Heart left ventricle (tissue), 16 donors: ENCODE measurements around the gene PCCA. TPM values are rescaled to one million over a fixed set of nuclear protein-coding genes. Genes with fewer than 3 reads are reported as not detected.

Source experiments
- ATAC-seq, 4 donors: fragments of 200-7000 bp; cut with Tn5 transposase; one replicate each; pipeline ENCODE4 v1.9.1; 2020 to 2022; ENCODE audit warnings: moderate library complexity in 4 of 4, mild to moderate bottlenecking in 3 of 4, moderate number of reproducible peaks in 1 of 4
- DNase-seq, 5 donors: peaks; one replicate each; pipeline ENCODE4 v3.0.0-alpha.2; 2020
- H3K27ac ChIP-seq, 12 donors: fragments of 200-600 bp; sonication (generic) in 4 of 12; one replicate each; pipeline versions ENCODE4 v1.5.0 to v1.8.0; 2016 to 2022; ENCODE audit warnings: mild to moderate bottlenecking in 2 of 12
- H3K27me3 ChIP-seq, 9 donors: fragments of 200-600 bp; sonication (generic) in 2 of 9; one replicate each; pipeline versions ENCODE4 v1.5.1 to v1.8.0; 2016 to 2022; ENCODE audit warnings: mild to moderate bottlenecking in 3 of 9
- H3K36me3 ChIP-seq, 9 donors: fragments of 200-600 bp; sonication (generic) in 2 of 9; one replicate each; pipeline versions ENCODE4 v1.5.0 to v1.8.0; 2018 to 2022; ENCODE audit warnings: mild to moderate bottlenecking in 2 of 9
- H3K4me1 ChIP-seq, 12 donors: fragments of 200-600 bp; sonication (generic) in 4 of 12; one replicate each; pipeline versions ENCODE4 v1.5.0 to v1.8.0; 2016 to 2022; ENCODE audit warnings: mild to moderate bottlenecking in 3 of 12
- H3K4me3 ChIP-seq, 12 donors: fragments of 200-600 bp; sonication (generic) in 4 of 12; one replicate each; pipeline versions ENCODE4 v1.5.0 to v1.8.0; 2017 to 2022; ENCODE audit warnings: mild to moderate bottlenecking in 9 of 12, moderate library complexity in 4 of 12
- H3K9me3 ChIP-seq, 12 donors: fragments of 200-600 bp; sonication (generic) in 4 of 12; one replicate each; pipeline versions ENCODE4 v1.5.0 to v1.8.0; 2016 to 2022; ENCODE audit warnings: mild to moderate bottlenecking in 1 of 12
- CTCF ChIP-seq, 12 donors: fragments of 200-600 bp; sonication (generic) in 4 of 12; IDR thresholded peaks; one replicate each; pipeline versions ENCODE4 v1.5.0 to v1.8.0; 2018 to 2022; ENCODE audit warnings: antibody characterized with exemption in 12 of 12, mild to moderate bottlenecking in 5 of 12
- POLR2A ChIP-seq, 2 donors: fragments of 450-650 bp; IDR thresholded peaks; one replicate each; pipeline ENCODE4 v1.6.1; 2017; ENCODE audit warnings: antibody characterized with exemption in 2 of 2, mild to moderate bottlenecking in 2 of 2, moderate library complexity in 2 of 2
- WGBS, 4 donors: extraction: QIAGEN DNeasy Blood & Tissue Kit in 2 of 4; methylation state at CpG; one replicate each; pipeline versions ENCODE4 v1.1.5 to v1.1.7; 2013 to 2018; 5-methylcytosine and 5-hydroxymethylcytosine counted together
- intact Hi-C, 10 donors: fragments of 100-400 bp; cut with DNase I; formaldehyde crosslinking; loops; one replicate each; pipeline versions ENCODE4 v1.11.1 to v1.14.2; 2022
- polyA plus RNA-seq, 2 donors: library from polyadenylated mRNA; stranded (reverse); fragments of 200-250 nt; gene quantifications; one replicate each; pipeline ENCODE4 v1.2.3, GENCODE V29; 2013
- total RNA-seq, 9 donors: library from RNA; depleted of rRNA in 2 of 9; stranded (reverse); fragments of >200 nt in 2 of 9; fragmentation: NEBNext Ultra II Directional in 3 of 9; extraction: Animal tissue kit (Norgen Biotek cat#: 25700) in 3 of 9; gene quantifications; one replicate each; pipeline versions ENCODE4 v1.1.0 to v1.2.4, GENCODE V29; 2016 to 2023
- donor health status: ischemic (EF 13 %, LVEDD 7.1; RV severe dilation, severe dysfunction).
- donor health status: healthy with polysubstance abuse.
- donor health status: DM: no; HTN: yes; CAD: no.
- donor health status: DM: no; HTN: no; CAD: no.
- donor health status: ischemic (EF 25% LVEDD 6.9; RV normal size, moderate dysfunction).
- donor health status: ischemic (EF 25% LVEDD 5.7; RV mildly dilated, moderate dysfunction).
- donor health status: healthy.
- donor health status: DM: yes; HTN: yes; CAD: no.
- donor health status: ischemic (EF 35%, LVEDD 5.7; RV mildly dilated, moderate dysfunction).
- donor health status: nonischemic (EF 11% LVEDD 7.7; RV severe dilation, severe dysfunction).
- donor health status: DM: yes; HTN: yes; CAD: no.
- donor health status: PGD.
- donor health status: ischemic (EF 29% LVEDD 5.4; RV normal size, mild dysfunction).
- donor health status: nonischemic (EF 23%, LVEDD 6.1; RV moderate dilation, normal function).

PCCA gene
- total and polyA plus RNA-seq, 11 donors: 25.6 to 67.0 (median 40.9) TPM

DNA sequence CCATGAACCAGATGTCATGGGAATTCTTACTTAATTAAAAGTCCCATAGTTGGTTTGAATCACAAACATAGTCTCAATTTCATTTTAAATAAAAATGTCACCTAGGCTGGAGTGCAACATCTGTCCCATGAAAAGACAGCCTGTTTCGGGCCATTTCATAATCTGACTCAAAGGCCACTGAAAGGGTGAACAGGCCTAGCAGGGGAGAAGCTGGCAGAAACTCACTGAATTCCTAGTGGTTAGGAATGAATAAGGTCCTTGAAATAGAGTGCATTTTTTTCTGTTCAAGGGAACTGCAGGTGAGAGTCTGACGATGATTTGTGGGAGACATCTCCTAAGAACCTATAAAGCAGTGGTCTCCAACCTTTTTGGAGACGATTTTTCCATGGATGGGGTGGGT lies 44.0 kb upstream of the PCCA start:
- H3K4me3 ChIP-seq: no peak overlapping the region
- intact Hi-C loops: no loop called here
- no peaks in the 10 kb centered on the region for H3K36me3 ChIP-seq
- DNase-seq (no peak), ATAC-seq (no peak)
- no peaks in the 10 kb centered on the region for H3K9me3 ChIP-seq
- TF ChIP-seq POLR2A (IDR thresholded peaks at IDR 0.05) (no peak), CTCF (IDR thresholded peaks at IDR 0.05) (no peak)
- H3K27me3 ChIP-seq: peaks cover 0 to 12% (median 0%) of the 10 kb centered on the region in 9 donors
- no peak overlapping the region for H3K27ac ChIP-seq
- 85 to 93% (median 89%) methylated on average over 3 of the region's 3 CpGs for WGBS, 4 donors
- H3K4me1 ChIP-seq: no peaks in the 10 kb centered on the region

- no peak overlapping the region for H3K27ac ChIP-seq
- 78 to 83% (median 82%) methylated on average over 3 of the region's 3 CpGs for WGBS, 4 donors
- H3K36me3 ChIP-seq: no peaks in the 10 kb centered on the region
- DNase-seq (no peak), ATAC-seq (no peak)
- peaks cover 0 to 12% (median 0%) of the 10 kb centered on the region in 9 donors for H3K27me3 ChIP-seq
- intact Hi-C loops: no loop called here
- H3K4me3 ChIP-seq: no peak overlapping the region
- no peak for TF ChIP-seq POLR2A (IDR thresholded peaks at IDR 0.05)
- no peak for TF ChIP-seq CTCF (IDR thresholded peaks at IDR 0.05)
- H3K9me3 ChIP-seq: no peaks in the 10 kb centered on the region
- no peaks in the 10 kb centered on the region for H3K4me1 ChIP-seq
These were observed 43.5 kb upstream of the PCCA start for GRCh38 chr13:100045355-100045754.

DNA sequence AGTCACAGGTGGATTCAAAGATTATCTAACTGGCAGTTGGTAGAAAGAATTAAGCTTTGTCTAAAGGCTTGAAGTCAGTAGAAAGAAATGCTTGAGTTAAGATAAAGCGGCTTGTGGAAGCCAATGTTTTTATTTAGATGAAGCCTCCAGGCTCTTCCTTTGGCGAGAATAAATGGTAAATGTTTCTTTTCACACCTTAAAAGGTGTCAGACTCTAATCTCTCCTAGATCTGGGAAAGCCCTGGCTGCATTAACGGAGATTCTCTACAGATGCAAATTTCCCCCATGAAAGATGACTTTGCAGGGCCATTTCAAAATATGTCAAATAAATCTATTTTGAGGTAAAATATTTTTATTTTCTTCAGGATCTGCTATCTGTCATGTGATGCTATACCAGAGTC lies 37.8 kb upstream of the PCCA start:
- no peak for TF ChIP-seq CTCF (IDR thresholded peaks at IDR 0.05)
- TF ChIP-seq POLR2A (IDR thresholded peaks at IDR 0.05): no peak
- Histone ChIP-seq H3K27ac (no peak overlapping the region), H3K36me3 (no peaks in the 10 kb centered on the region), H3K4me3 (no peak overlapping the region), H3K27me3 (peaks cover 0 to 6% (median 0%) of the 10 kb centered on the region in 9 donors), H3K4me1 (no peaks in the 10 kb centered on the region), H3K9me3 (no peaks in the 10 kb centered on the region)
- intact Hi-C loops: no loop called here
- WGBS, 4 donors: 55 to 65% (median 57%) methylated on average over 3 of the region's 3 CpGs
- no peak for DNase-seq
- ATAC-seq: no peak

GRCh38 chr13:100059827-100060226 lies 29.1 kb upstream of the PCCA start:
- no peak overlapping the region for H3K4me3 ChIP-seq
- H3K27me3 ChIP-seq: no peaks in the 10 kb centered on the region
- ATAC-seq (no peak), DNase-seq (no peak)
- intact Hi-C loops: no loop called here
- 91 to 97% (median 92%) methylated on average over 3 of the region's 3 CpGs for WGBS, 4 donors
- no peaks in the 10 kb centered on the region for H3K4me1 ChIP-seq
- TF ChIP-seq POLR2A (IDR thresholded peaks at IDR 0.05) (no peak), CTCF (IDR thresholded peaks at IDR 0.05) (no peak)
- H3K27ac ChIP-seq: no peak overlapping the region
- H3K9me3 ChIP-seq: no peaks in the 10 kb centered on the region
- H3K36me3 ChIP-seq: no peaks in the 10 kb centered on the region
